HAP-1 (cell line): ENCODE data around the gene PIK3R1.
A peak's percentile ranks its signal among the peaks of the same experiment; 100 is the strongest.

Source experiments
- DNase-seq, 2 experiments: peaks; one replicate each; pipeline ENCODE4 v3.0.0-alpha.2; 2016 to 2020; ENCODE audit warnings: low spot score in 2 of 2
- H3K27me3 ChIP-seq: fragments of 250-450 bp; sonication (Bioruptor Pico); 2 replicates; pipeline ENCODE4 v1.5.1; 2020; ENCODE audit warnings: low read depth, mild to moderate bottlenecking, moderate library complexity
- H3K36me3 ChIP-seq: fragments of 250-450 bp; sonication (Bioruptor Pico); replicated peaks from 2 replicates; pipeline ENCODE4 v1.5.1; 2020; ENCODE audit warnings: mild to moderate bottlenecking
- H3K4me1 ChIP-seq: fragments of 250-450 bp; sonication (Bioruptor Pico); 2 replicates; pipeline ENCODE4 v1.5.1; 2020; ENCODE audit warnings: mild to moderate bottlenecking
- H3K4me3 ChIP-seq: fragments of 250-450 bp; sonication (Bioruptor Pico); 2 replicates; pipeline ENCODE4 v1.5.1; 2020; ENCODE audit warnings: mild to moderate bottlenecking, moderate library complexity
- H3K9me3 ChIP-seq: fragments of 250-450 bp; sonication (Bioruptor Pico); 2 replicates; pipeline ENCODE4 v1.5.1; 2020; ENCODE audit warnings: mild to moderate bottlenecking, moderate library complexity
- in situ Hi-C: fragments of 300-500 bp; cut with MboI; formaldehyde crosslinking; loops from 3 replicates; pipeline ENCODE4 v1.14.3; 2020; ENCODE audit warnings: low sequenced_read_pairs, inconsistent platforms, mixed read lengths

Gene PIK3R1

DNA sequence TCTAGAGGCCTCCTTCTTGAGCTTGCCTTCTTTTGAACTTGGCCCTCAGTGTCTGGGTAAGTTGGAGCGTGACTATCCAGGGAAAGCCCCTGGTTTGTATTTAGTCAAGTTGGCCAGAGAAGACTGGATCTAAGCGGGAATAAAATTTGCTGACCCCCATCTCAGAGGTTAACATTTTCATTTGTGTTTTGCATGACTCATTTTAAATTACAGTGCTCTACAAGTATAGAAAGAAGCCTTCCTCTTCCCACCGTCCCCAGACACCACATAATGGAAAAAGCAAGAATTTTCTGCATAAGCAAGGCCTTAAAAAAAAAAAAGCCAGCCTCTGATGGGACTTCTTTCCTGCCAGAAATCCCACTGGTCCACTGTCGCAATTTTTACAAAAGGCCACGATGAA, 27.2 kb downstream of the PIK3R1 start:
- in situ Hi-C loops, result no loop called here
- Histone ChIP-seq H3K36me3 (no peaks in the 10 kb centered on the region), H3K9me3 (no peaks in the 10 kb centered on the region), H3K4me1 (peaks cover 16% of the 10 kb centered on the region), H3K4me3 (no peak overlapping the region), H3K27me3 (no peaks in the 10 kb centered on the region)
- DNase-seq, result no peak

DNA sequence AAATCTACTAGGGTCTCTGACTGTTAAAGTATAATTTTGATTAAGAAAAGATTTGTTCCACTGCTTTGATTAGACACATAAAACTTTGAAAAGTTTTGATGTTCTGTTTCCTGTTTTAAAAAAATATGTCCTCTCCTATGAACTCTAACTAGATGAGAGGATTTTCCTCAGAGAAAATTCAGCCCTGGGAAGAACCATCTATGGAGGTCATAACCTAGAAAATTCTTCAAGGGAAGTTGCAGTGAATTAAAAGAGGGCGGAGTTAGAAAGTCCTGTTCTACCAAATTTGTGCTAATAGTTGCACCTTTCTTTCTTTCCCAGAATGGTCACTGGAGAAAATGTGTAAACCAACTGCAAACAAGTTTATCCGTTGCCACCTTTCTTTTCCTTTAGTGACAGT, 27.7 kb downstream of the PIK3R1 start:
- H3K36me3 ChIP-seq, result no peaks in the 10 kb centered on the region
- no peaks in the 10 kb centered on the region for H3K9me3 ChIP-seq
- no peaks in the 10 kb centered on the region for H3K27me3 ChIP-seq
- no peak for DNase-seq
- in situ Hi-C loops, result no loop called here
- peaks cover 16% of the 10 kb centered on the region for H3K4me1 ChIP-seq
- no peak overlapping the region for H3K4me3 ChIP-seq

DNA sequence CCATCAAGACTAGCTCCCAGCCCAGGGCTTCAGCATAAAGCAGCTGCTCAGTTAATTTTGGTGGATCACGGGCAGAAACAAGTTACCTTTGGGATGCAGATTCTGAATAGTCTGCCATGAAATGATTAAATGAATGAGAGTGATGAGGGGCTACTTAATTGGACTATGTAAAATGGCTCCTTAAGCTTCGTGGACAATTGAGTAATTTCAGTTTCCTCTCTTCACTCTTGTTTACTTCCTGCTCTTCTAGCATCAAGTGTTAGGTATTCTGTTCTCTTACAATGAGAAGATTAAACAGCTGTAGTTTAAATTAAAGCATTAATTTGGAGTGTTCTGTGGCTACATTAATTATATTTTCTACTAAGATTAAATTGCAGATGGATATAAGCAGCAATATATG, 28.1 kb downstream of the PIK3R1 start:
- no peak for DNase-seq
- Histone ChIP-seq H3K36me3 (no peaks in the 10 kb centered on the region), H3K27me3 (no peaks in the 10 kb centered on the region), H3K4me3 (no peak overlapping the region), H3K4me1 (peaks cover 16% of the 10 kb centered on the region), H3K9me3 (no peaks in the 10 kb centered on the region)
- in situ Hi-C loops, result no loop called here

DNA sequence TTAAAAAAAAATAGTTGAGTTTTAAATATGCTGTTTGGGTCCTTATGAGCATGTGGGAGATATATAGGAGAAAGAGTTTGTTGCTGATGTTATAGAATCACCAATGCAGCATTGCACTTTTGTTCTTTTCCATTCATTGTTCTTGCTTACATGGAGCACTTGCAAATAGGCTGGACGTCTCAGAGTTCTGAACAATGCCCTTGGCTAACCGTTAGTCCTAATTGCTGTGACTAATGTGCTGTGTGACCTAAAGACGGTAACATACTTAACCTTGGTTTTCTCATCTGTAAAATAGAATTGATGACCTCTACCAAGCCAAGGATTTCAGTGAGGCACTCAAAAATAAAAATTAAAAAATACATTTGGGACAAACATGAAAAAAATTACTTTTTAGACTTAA, 29.8 kb downstream of the PIK3R1 start:
- H3K36me3 ChIP-seq, result no peaks in the 10 kb centered on the region
- peaks cover 7% of the 10 kb centered on the region; the same call in 1 of the 2 replicates for H3K4me1 ChIP-seq
- H3K27me3 ChIP-seq, result no peaks in the 10 kb centered on the region
- no peak overlapping the region for H3K4me3 ChIP-seq
- peak in 1 of 2 experiments; percentile 41 for DNase-seq
- H3K9me3 ChIP-seq, result no peaks in the 10 kb centered on the region
- in situ Hi-C loops, result no loop called here

DNA sequence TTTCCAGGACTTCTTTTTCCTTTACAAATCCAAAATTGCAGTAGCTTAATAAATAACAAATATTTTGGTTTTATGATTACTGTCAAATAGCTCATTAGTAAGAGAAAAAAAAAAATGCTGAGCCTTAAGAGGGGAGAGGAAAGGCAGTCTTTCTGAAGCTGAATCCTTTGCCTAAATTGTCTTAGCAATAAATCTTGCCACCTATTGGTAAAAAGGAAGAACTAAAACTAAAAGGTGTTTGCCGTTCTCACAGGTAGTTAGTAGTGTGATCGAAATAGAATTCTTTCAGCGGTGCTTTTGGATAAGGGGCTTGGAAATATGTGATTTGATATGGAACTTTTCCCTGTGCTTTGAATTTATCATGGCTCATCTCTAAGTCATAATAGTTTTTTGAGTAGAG, 31.2 kb downstream of the PIK3R1 start:
- Histone ChIP-seq H3K4me3 (no peak overlapping the region), H3K27me3 (no peaks in the 10 kb centered on the region), H3K36me3 (no peaks in the 10 kb centered on the region), H3K4me1 (peaks cover 3% of the 10 kb centered on the region; the same call in 1 of the 2 replicates), H3K9me3 (no peaks in the 10 kb centered on the region)
- in situ Hi-C loops, result no loop called here
- DNase-seq, result peak in 1 of 2 experiments; percentile 23

GRCh38 chr5:68247627-68248026, 32.1 kb downstream of the PIK3R1 start:
- DNase-seq, result no peak
- in situ Hi-C loops, result no loop called here
- H3K27me3 ChIP-seq, result no peaks in the 10 kb centered on the region
- no peaks in the 10 kb centered on the region for H3K9me3 ChIP-seq
- H3K4me3 ChIP-seq, result no peak overlapping the region
- H3K4me1 ChIP-seq, result peaks cover 3% of the 10 kb centered on the region; the same call in 1 of the 2 replicates
- H3K36me3 ChIP-seq, result no peaks in the 10 kb centered on the region

GRCh38 chr5:68248896-68249295, 33.3 kb downstream of the PIK3R1 start:
- Histone ChIP-seq H3K36me3 (no peaks in the 10 kb centered on the region), H3K4me1 (peaks cover 3% of the 10 kb centered on the region; the same call in 1 of the 2 replicates), H3K27me3 (no peaks in the 10 kb centered on the region), H3K9me3 (no peaks in the 10 kb centered on the region), H3K4me3 (no peak overlapping the region)
- DNase-seq, result no peak
- in situ Hi-C loops, result no loop called here

GRCh38 chr5:68249520-68249919, 34.0 kb downstream of the PIK3R1 start:
- H3K4me1 ChIP-seq, result peaks cover 3% of the 10 kb centered on the region; the same call in 1 of the 2 replicates
- in situ Hi-C loops, result no loop called here
- DNase-seq, result no peak
- no peaks in the 10 kb centered on the region for H3K27me3 ChIP-seq
- H3K4me3 ChIP-seq, result no peak overlapping the region
- no peaks in the 10 kb centered on the region for H3K9me3 ChIP-seq
- H3K36me3 ChIP-seq, result no peaks in the 10 kb centered on the region

- in situ Hi-C loops, result loop anchor here (10.0 kb wide), 1 partner anchor 1006 kb away; no protein-coding TSS in a partner anchor
- no peaks in the 10 kb centered on the region for H3K36me3 ChIP-seq
- no peaks in the 10 kb centered on the region for H3K27me3 ChIP-seq
- H3K4me1 ChIP-seq, result peaks cover 3% of the 10 kb centered on the region; the same call in 1 of the 2 replicates
- H3K9me3 ChIP-seq, result no peaks in the 10 kb centered on the region
- no peak overlapping the region for H3K4me3 ChIP-seq
- DNase-seq, result no peak
These were observed 35.2 kb downstream of the PIK3R1 start for GRCh38 chr5:68250661-68251298.

GRCh38 chr5:68251386-68251785, 35.8 kb downstream of the PIK3R1 start:
- DNase-seq, result no peak
- Histone ChIP-seq H3K4me1 (peaks cover 3% of the 10 kb centered on the region; the same call in 1 of the 2 replicates), H3K4me3 (no peak overlapping the region), H3K36me3 (no peaks in the 10 kb centered on the region), H3K27me3 (no peaks in the 10 kb centered on the region), H3K9me3 (no peaks in the 10 kb centered on the region)
- in situ Hi-C loops, result loop anchor here (10.0 kb wide), 1 partner anchor 1007 kb away; no protein-coding TSS in a partner anchor

GRCh38 chr5:68251804-68252522, 36.4 kb downstream of the PIK3R1 start:
- H3K27me3 ChIP-seq, result no peaks in the 10 kb centered on the region
- DNase-seq, result no peak
- H3K4me1 ChIP-seq, result peaks cover 3% of the 10 kb centered on the region; the same call in 1 of the 2 replicates
- H3K9me3 ChIP-seq, result no peaks in the 10 kb centered on the region
- no peak overlapping the region for H3K4me3 ChIP-seq
- H3K36me3 ChIP-seq, result no peaks in the 10 kb centered on the region
- in situ Hi-C loops, result loop anchor here (10.0 kb wide), 1 partner anchor 1007 kb away; no protein-coding TSS in a partner anchor

DNA sequence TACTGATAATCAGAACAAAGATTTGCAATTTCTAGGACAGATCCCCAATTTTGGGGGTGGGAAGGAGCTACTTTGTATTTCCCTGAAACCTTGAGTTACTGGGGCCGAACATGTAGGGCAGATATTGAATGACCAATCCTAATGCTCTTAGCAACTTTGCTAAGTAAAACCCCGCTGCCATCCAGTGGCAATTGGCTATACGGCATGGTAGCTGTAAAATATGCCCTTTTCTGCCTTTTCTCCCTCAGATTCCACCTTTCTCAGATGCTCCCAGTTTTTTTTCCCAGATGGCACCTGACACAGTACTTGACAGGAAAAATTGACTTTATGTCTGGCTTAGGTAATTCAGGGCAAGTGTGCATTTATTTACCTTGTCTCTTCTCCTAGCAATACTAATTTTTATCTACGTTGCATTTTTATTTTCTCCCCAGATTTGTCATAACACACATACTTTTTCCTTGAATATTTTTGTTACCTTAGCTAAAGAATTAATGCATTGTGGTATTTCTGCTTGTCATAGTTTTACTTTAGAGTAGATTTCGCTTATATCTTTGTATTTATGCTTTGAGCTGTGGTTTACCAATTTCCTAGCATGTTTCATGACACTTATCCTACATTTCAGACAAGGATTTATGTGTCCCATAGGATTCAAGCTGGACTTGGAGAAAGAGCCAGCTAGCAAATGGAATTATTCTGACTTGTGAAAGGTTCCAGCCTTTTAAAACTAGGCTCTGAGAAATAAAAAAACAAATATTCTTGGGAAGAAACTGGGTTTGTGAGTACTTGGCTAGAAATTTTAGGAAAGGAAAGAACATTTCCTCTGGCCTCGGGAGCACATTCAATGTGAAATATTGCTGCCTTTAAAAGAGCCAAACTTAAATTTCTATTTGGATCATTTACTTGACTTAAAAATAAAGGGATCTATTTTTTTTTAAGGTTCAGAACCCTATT, 37.4 kb downstream of the PIK3R1 start:
- in situ Hi-C loops, result loop anchor here (10.0 kb wide), 1 partner anchor 1008 kb away; no protein-coding TSS in a partner anchor
- DNase-seq, result peak; percentile 52 to 75
- Histone ChIP-seq H3K36me3 (no peaks in the 10 kb centered on the region), H3K27me3 (no peaks in the 10 kb centered on the region), H3K9me3 (no peaks in the 10 kb centered on the region), H3K4me1 (peaks cover 3% of the 10 kb centered on the region; the same call in 1 of the 2 replicates), H3K4me3 (no peak overlapping the region)
